ENCODE measurements around the gene ALDOB. TPM values are rescaled to one million over a fixed set of nuclear protein-coding genes. Genes with fewer than 3 reads are reported as not detected.

ALDOB gene
- total RNA-seq, 1 donor from 2014 or later: 0.13 TPM

Other genes with a start within 250 kb of the ALDOB start
- gene BAAT, start 50.8 kb downstream of the ALDOB start, total RNA-seq: 0.22 TPM
- gene MRPL50, start 37.2 kb downstream of the ALDOB start, total RNA-seq: 14.1 TPM
- gene ZNF189, start 36.9 kb downstream of the ALDOB start, total RNA-seq: 18.8 TPM
- 58.4 TPM for gene RNF20, start 98.1 kb upstream of the ALDOB start, total RNA-seq
- not detected for gene PPP3R2, start 159.2 kb upstream of the ALDOB start, total RNA-seq